Urinary bladder (tissue), 4 donors: Measurements from ENCODE around the gene CRYGD. TPM values are rescaled to one million over a fixed set of nuclear protein-coding genes. Genes with fewer than 3 reads are reported as not detected.
"Not testable (repeated sequence)": the region's sequence is repeated elsewhere in the genome, so short reads cannot be mapped to it uniquely, and the experiment has no call there.

Experiments used
- DNase-seq: peaks from one replicate; pipeline ENCODE4 v3.0.0-alpha.2; 2015; ENCODE audit errors: extremely low spot score
- H3K27ac ChIP-seq: one replicate; pipeline ENCODE4 v1.5.1; 2013; ENCODE audit warnings: low read depth, mild to moderate bottlenecking, moderate library complexity
- H3K36me3 ChIP-seq: one replicate; pipeline ENCODE4 v1.6.1; 2013; ENCODE audit warnings: mild to moderate bottlenecking, moderate library complexity; ENCODE audit not compliant: insufficient read depth
- H3K4me1 ChIP-seq: one replicate; pipeline ENCODE4 v1.6.1; 2013; ENCODE audit warnings: mild to moderate bottlenecking, moderate library complexity; ENCODE audit not compliant: insufficient read depth
- H3K4me3 ChIP-seq: one replicate; pipeline ENCODE4 v1.5.1; 2013; ENCODE audit warnings: low read depth, low read length
- WGBS: extraction: QIAGEN DNeasy Blood & Tissue Kit; methylation state at CpG from one replicate; pipeline ENCODE4 v1.1.7; 2013; 5-methylcytosine and 5-hydroxymethylcytosine counted together
- polyA plus RNA-seq: library from polyadenylated mRNA; stranded (reverse); fragments of 200-250 nt; gene quantifications from one replicate; pipeline ENCODE4 v1.2.3, GENCODE V29; 2013
- total RNA-seq: library from RNA; depleted of rRNA; stranded (reverse); fragments of >200 nt; gene quantifications from one replicate; pipeline ENCODE4 v1.2.3, GENCODE V29; 2014
- donor health status: healthy with polysubstance abuse.
- donor health status: healthy.

CRYGD gene
- total and polyA plus RNA-seq, 2 donors, result 0.95 TPM; not detected in 1

DNA sequence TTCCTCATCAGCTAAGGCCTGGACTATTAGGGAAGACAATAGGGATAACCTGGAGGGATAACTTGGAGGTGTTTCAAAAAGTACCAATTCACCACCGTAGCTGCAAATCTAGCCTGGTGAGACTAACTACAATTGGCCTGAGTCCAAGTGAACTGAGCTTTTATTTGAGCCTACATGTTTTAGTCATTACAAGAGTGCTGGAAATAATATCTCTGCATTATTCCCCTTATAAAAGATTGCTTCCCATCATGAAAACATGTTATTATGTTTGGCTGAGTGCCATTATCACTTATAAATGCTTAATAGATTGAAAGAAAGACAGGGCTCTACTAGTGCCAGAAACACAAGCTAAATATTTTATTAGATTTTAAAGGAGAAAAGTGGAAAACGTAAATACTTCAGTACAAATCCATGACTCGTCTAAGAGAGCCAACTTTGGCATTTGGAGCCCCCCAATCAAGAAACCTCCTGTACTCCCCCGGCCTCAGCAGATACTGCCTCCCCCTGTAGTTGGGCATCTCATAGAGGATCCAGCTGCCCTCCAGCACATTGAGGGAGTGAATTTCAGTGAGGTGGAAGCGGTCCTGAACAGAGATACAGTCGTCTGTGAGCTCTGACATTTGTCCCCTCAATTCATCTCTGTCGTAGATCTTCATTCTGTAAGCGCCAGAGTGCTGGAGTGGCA lies 18.1 kb upstream of the CRYGD start:
- peak; percentile 31 for DNase-seq
- H3K4me3 ChIP-seq, result no peak overlapping the region
- H3K27ac ChIP-seq, result no peak overlapping the region
- H3K4me1 ChIP-seq, result no peaks in the 10 kb centered on the region
- H3K36me3 ChIP-seq, result no peaks in the 10 kb centered on the region
- WGBS, result 49% methylated on average over 8 of the region's 8 CpGs

DNA sequence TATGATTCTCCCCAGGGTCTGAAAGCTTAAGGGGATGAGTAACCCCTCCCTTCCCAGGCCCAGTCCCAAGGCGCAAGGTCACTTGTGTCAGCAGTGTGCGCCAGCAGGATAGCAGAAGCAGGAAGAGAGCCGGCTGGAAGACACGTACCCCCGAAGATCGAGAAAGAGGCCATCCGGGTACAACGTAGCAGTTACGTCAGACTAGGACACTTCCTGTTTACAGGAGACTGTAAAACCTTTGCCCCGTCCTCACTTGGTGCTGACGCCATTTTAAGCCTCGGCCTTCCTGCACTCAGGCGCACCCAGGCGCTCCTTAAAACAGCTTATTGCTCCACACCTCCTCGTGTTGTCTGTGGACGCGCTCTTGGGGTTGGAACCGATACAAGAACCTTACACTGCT lies 15.1 kb upstream of the CRYGD start:
- no peak for DNase-seq
- WGBS, result 90% methylated on average over 18 of the region's 18 CpGs

DNA sequence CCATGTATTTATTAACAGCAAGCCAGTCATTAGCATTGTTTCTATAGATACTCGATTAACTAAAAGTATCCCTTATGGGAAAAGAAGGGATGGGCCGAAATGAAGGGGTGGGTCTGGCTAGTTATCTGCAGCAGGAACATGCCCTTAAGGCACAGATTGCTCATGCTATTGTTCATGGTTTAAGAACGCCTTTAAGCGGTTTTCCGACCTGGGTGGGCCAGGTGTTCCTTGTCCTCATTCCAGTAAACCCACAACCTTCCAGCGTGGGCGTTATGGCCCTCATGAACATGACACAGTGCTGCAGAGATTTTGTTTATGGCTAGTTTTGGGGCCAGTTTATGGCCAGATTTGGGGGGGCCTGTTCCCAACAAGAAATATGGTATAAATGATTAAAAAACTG lies 14.0 kb upstream of the CRYGD start:
- 96% methylated on average over 7 of the region's 7 CpGs for WGBS
- H3K4me1 ChIP-seq, H3K36me3 ChIP-seq, H3K4me3 ChIP-seq, DNase-seq, H3K27ac ChIP-seq: not testable (repeated sequence)

More for the DNA sequence above, 15.1 kb upstream of the CRYGD start:
- no peak overlapping the region for H3K4me3 ChIP-seq
- H3K36me3 ChIP-seq, result no peaks in the 10 kb centered on the region
- no peak overlapping the region for H3K27ac ChIP-seq
- H3K4me1 ChIP-seq, result no peaks in the 10 kb centered on the region

DNA sequence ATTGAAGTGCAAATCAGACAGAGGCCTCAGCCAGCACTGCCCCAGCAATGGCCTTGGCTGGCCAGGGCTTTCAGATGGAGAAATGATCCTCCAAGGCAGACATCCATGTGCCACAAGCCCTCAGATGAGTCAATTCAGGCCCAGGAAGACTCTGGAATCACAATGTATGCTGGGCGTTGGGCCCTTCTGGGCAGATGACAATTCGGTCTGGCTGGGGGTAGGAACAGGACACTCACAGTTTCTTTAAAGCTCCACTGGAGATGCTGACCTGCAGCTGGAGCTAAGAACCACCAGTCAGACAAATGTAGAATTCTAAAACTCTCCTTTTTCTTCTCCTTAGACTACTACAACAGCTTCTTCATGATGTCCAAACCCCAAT lies 12.4 kb upstream of the CRYGD start:
- no peak overlapping the region for H3K4me3 ChIP-seq
- H3K4me1 ChIP-seq, result no peaks in the 10 kb centered on the region
- no peak overlapping the region for H3K27ac ChIP-seq
- no peak for DNase-seq
- WGBS, result 51% methylated on average over 2 of the region's 2 CpGs
- H3K36me3 ChIP-seq, result no peaks in the 10 kb centered on the region

DNA sequence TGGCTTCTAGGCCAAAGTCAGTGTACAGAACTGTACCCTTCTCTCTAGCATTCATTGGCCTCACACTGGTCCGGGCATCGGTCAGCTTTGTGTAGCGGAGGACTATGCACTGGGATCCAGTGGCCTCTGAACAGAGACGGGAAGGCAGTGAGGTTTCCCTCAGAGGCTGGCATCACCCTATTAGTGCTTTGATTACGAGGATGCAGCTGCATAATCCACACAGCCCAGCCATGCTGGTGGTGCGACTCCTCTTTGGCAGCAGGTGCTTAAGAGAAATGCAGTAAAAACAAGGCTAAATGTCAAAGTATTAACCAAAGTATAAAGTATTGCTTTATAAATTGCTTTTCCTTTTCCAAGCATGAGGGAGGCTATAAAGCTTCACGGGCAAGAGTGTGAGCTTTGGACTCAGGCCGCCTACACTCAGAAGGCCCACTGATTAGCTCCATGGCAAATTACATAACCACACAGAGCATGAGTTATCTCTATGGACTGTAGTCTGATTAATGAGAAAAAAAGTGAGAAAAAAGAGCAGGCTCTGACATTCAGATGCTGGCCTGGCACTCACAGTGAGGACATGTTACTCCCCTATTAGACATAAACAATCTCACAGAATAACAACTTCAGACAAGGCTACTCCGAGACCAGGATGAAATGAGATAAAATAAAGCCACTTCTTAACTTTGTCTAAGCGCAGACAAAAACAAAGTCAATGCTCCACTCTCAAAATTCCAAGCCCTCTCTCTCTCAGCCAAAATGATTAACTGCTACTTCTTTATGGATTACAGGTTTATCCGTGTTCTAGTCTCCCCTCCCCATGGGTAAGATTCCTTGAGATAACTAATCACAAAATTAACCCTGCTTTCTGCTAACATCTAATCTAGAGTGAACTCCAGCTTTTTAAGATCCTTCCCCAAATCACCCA lies 11.7 kb upstream of the CRYGD start:
- 52% methylated on average over 11 of the region's 11 CpGs for WGBS
- Histone ChIP-seq H3K4me1 (no peaks in the 10 kb centered on the region), H3K27ac (no peak overlapping the region), H3K4me3 (no peak overlapping the region), H3K36me3 (no peaks in the 10 kb centered on the region)
- DNase-seq, result no peak

DNA sequence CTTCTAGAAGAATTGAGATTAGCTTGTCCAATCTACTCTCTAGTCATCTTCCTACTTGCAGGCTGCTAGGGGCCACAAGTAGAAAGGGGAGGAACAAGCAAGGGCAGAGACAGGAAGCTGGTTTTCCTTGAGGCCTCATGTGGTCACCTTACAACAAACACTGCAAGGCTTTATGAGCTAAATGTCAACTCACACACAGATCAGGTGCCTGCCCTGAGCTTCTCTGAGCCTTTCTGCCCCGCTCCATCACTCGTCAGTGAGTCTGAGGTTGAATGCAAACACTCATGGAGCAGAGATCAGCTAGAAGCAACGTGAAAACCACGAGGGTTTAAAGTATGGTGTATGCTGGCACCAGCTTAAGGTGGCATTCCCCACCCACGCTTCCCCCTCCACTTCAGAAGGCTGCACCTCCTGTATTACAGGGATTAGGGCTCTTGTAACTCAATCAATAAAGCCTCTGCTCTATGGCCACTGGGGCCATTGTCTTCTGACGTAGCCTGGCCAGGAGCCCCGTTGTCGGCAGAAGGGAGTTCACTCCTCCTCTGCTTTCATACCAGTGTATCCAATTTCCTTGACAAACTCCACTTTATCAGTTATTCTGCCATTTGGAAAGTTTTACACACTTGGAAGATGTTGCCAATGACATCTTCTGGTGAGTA lies 10.7 kb upstream of the CRYGD start:
- no peak for DNase-seq
- H3K4me3 ChIP-seq, result no peak overlapping the region
- H3K36me3 ChIP-seq, result no peaks in the 10 kb centered on the region
- H3K4me1 ChIP-seq, result no peaks in the 10 kb centered on the region
- no peak overlapping the region for H3K27ac ChIP-seq
- 48% methylated on average over 8 of the region's 8 CpGs for WGBS

DNA sequence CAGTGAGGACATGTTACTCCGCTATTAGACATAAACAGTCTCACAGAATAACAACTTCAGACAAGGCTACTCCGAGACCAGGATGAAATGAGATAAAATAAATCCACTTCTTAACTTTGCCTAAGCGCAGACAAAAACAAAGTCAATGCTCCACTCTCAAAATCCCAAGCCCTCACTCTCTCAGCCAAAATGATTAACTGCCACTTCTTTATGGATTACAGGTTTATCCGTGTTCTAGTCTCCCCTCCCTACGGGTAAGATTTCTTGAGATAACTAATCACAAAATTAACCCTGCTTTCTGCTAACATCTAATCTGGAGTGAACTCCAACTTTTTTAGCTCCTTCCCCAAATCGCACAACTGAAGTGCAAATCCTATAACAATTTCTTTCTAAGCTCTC lies 6.4 kb upstream of the CRYGD start:
- Histone ChIP-seq H3K27ac (no peak overlapping the region), H3K4me3 (no peak overlapping the region)
- WGBS, result 24% methylated on average over 6 of the region's 6 CpGs

DNA sequence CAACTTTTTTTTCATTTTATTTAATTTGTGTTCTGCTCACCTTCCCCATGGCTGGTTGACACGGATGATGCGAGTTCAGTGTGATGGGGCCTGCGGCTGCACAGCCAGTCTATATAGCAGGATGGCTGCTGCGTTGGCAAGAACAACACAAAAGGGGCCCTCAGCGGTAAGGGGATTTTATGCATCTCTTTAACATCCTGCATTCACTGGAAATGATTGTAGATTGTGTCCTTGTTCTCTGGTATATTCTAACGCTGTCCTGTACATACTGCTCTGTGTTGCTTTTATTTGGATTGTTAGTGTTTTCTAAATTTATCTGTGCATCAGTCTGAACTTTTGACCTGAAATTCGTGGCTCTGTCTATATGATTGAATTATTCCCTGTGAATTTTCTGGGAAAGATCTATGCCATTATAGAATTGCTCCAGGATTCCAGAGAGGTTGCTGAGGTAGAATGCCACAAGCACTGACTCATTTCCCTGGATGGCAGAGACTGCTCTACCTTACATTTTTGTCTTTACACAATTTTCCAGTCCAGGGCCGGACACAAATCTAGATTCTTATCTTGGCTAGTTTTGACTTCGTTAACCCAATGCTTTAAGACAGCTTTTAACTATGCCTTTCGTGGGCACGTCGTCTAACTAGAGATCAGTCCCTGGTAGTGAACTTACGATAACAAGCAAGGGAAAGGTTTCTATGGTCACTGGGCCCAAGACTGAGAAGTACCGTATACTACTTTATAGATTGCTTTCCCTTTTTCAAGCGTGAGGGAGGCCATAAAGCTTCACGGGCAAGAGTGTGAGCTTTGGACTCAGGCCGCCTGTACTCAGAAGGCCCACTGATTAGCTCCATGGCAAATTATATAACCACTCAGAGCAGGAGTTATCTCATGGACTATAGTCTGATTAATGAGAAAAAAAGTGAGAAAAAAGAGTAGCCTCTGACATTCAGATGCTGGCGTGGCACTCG lies 5.7 kb upstream of the CRYGD start, which contains the start of gene CRYGC:
CRYGC (minus strand) TSS at position 85 of the 968 bp plus-strand sequence; CDS start at position 49, 36 bp downstream.
- Histone ChIP-seq H3K4me3 (no peak within 1 kb of the TSS), H3K27ac (no peak within 1 kb of the TSS)
- 51% methylated on average over 19 of the region's 19 CpGs for WGBS

More for the DNA sequence above, 6.4 kb upstream of the CRYGD start:
- Histone ChIP-seq H3K36me3 (no peaks in the 10 kb centered on the region), H3K4me1 (no peaks in the 10 kb centered on the region)
- DNase-seq, result no peak

DNA sequence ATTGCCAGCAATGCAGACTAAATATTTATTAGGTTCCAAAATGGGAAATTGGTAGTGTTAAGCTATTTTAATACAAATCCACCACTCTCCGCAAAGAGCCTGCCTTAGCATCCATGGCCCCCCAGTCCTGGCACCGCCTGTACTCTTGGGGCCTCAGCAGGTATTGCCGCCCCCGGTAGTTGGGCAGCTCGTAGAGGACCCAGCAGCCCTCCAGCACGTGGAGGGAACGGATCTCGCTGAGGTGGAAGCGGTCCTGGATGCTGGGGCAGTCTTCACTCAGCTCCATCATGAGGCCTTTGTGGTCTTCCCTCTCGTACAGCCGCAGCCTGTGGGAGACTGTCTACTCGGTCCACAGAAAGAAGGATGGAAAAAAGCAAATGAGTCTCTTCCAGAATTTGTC lies 3.8 kb upstream of the CRYGD start:
- Histone ChIP-seq H3K4me3 (no peak overlapping the region), H3K4me1 (no peaks in the 10 kb centered on the region), H3K36me3 (no peaks in the 10 kb centered on the region), H3K27ac (no peak overlapping the region)
- WGBS, result 96% methylated on average over 12 of the region's 12 CpGs
- DNase-seq, result no peak

More for the DNA sequence above, 5.7 kb upstream of the CRYGD start, which contains the start of gene CRYGC:
- no peak for DNase-seq
- no peaks in the 10 kb centered on the region for H3K36me3 ChIP-seq
- no peaks in the 10 kb centered on the region for H3K4me1 ChIP-seq

DNA sequence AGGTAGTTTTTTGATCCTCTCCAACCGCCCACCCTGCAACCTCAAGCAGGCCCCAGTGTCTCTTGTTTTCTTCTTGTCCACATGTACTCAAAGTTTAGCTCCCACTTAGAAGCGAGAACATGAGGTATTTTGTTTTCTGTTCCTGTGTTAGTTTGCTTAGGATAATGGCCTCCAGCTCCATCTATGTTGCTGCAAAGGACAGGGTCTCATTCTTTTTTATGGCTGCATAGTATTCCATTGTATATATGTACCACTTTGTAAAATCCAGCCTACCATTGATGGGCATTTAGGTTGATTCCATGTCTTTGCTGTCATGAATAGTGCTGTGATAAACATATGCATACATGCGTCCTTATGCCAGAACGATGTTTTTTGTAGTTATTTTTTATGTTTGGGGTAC lies 2.8 kb upstream of the CRYGD start:
- Histone ChIP-seq H3K36me3 (no peaks in the 10 kb centered on the region), H3K4me1 (no peaks in the 10 kb centered on the region), H3K4me3 (no peak overlapping the region), H3K27ac (no peak overlapping the region)
- WGBS, result 98% methylated on average over 4 of the region's 4 CpGs
- DNase-seq, result no peak

DNA sequence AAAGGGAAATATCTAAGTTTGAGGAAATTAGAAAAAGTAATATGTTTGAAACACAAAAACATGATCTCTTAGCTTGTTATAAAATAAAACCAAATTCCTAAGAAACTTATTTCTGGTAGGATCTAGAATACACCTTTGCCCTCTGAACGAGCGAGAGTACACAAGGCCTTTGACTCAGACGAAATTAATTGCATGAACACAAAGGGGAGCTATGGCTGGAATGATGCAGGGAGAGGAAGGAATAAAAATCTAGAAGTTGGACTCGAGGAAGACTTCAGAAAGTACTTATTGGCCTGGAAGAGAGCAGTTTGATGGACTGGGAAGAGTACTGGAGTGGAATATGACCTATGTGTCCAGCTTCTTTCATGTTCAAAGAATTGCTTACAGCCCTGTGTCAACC lies 927 bp upstream of the CRYGD start:
- H3K36me3 ChIP-seq, result no peaks in the 10 kb centered on the region
- 87% methylated on average over 4 of the region's 4 CpGs for WGBS
- DNase-seq, result no peak
- H3K4me1 ChIP-seq, result no peaks in the 10 kb centered on the region
- no peak overlapping the region for H3K4me3 ChIP-seq
- no peak overlapping the region for H3K27ac ChIP-seq

DNA sequence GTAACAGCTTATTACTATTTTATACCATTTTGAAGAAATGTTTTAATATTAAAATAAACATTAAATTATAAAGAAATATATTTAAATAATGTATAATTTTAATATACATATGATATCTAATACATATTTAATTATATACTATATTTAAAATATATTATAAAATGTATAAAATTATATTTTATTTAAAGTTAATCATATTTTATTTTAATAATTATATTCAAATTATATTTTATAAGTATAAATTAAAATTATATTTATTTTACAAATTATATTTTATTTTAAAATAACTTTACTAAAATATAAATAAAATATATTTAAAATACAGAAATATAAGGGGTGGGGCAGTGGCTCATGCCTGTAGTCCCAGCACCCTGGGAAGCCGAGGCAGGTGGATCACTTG lies 2.1 kb downstream of the CRYGD start:
- no peaks in the 10 kb centered on the region for H3K4me1 ChIP-seq
- 97% methylated on average over 1 of the region's 1 CpG for WGBS
- no peak overlapping the region for H3K4me3 ChIP-seq
- H3K36me3 ChIP-seq, result no peaks in the 10 kb centered on the region
- DNase-seq, result no peak
- no peak overlapping the region for H3K27ac ChIP-seq

DNA sequence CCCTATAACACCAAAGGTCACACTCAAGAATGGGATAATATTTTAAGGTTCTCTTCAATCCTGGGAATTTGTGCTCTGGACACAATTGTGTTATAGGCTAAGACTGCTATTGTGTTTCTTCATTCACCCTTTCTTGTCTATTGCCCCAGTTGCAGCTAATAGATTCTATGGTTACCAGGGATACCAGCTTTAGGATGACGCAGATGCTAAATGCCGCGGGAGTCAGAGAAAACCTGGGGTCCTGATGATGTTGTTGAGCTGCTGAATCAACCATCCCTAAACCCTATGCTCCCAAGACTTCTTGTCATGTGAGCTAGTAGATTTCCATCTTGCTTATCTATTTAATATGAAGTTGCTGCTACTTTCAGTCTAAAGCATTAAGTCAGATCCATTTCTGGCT lies 5.4 kb downstream of the CRYGD start:
- no peaks in the 10 kb centered on the region for H3K36me3 ChIP-seq
- no peaks in the 10 kb centered on the region for H3K4me1 ChIP-seq
- no peak overlapping the region for H3K4me3 ChIP-seq
- no peak for DNase-seq
- 94% methylated on average over 3 of the region's 3 CpGs for WGBS
- no peak overlapping the region for H3K27ac ChIP-seq
